D341Med (cell line): ENCODE measurements around the gene LCLAT1.

Experiments used
- DNase-seq: peaks from one replicate; pipeline ENCODE4 v3.0.0; 2012; ENCODE audit warnings: low spot score

The LCLAT1 gene

DNA sequence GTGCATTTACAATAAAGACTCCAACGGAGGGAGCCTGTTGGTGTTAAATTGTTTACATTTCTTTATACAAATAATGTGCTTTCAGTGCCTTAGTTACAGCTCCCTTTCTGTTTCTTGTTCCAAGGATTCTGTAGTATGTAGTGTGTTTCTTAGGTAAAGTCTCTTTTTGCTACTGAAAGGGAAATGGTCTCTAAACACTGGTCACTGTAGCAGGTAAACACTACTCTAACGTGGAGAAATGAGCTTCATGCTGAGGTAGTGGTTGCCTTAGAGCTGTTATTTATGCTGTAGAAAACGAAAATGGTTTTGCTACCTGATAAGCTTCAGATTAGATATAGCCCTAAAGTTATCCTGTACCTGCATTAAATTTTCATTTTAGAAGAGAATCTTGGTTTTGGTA lies 196.6 kb downstream of the LCLAT1 start:
- no peak for DNase-seq

- no peak for DNase-seq
These were observed 198.2 kb downstream of the LCLAT1 start for GRCh38 chr2:30645081-30645744.

GRCh38 chr2:30645745-30646119 lies 198.7 kb downstream of the LCLAT1 start:
- no peak for DNase-seq

GRCh38 chr2:30647752-30648457 lies 200.9 kb downstream of the LCLAT1 start:
- DNase-seq = no peak

DNA sequence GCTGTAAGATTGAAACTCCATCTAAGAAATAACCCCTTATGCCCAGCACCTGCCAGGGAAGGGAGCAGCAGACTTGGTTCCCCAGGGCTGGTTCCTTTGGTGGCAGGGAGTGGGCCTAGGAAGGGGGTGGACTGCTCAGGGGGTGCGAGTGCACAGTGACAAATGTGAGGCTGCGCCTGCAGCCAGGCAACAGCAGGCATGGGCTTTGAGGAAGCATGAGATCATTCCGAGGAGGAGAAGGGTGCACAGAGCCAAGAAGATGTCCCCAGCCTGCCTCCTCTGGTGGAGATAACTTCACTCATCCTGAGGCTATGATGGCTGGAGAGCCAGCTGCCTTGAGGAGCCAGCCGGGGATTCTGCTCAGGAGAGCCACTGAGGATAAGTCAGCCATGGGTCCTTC lies 202.2 kb downstream of the LCLAT1 start:
- no peak for DNase-seq

DNA sequence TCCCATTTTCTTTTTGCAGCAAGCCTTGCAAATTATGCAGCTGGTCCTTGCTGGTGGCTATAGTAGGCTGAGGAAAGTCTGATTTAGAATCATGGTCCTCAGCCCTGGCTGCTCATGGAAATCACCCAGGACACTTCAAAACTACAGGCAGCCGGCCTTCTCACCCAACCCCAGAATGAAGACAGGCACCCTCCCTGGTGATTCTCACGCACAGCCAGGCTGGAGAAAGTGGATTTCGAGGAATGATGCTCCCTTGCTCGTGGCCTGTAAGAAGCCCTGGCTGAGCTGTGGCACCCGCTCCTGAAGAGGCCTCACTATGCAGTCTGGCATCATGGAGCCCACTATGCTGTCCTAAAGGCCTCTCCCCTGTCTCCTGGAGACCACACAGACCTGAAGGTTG lies 202.8 kb downstream of the LCLAT1 start:
- DNase-seq = no peak

- no peak for DNase-seq
These were observed 205.3 kb downstream of the LCLAT1 start for GRCh38 chr2:30652271-30652915.

GRCh38 chr2:30653847-30654246 lies 206.8 kb downstream of the LCLAT1 start:
- DNase-seq = no peak

DNA sequence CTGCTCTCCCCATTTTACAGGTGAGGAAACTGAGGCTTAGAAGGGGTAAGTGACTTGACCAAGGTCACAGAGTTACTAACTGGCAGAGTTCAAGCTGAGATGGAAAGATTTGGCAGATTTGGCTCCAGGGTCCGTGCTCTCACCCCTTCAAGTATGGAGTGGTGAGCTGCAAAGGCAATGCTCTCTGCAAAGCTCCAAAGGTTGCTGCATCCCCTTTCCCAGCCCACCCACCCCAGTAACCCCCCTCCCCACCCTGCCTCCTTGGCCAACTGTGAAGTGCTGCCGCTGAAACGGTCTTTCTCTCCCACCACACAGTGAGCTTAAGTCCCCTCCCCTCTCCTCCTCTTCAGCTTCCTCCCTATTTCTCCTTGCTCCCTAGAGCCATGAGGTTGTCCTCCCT lies 207.4 kb downstream of the LCLAT1 start:
- no peak for DNase-seq

GRCh38 chr2:30655211-30655610 lies 208.2 kb downstream of the LCLAT1 start:
- DNase-seq = no peak

- no peak for DNase-seq
These were observed 208.6 kb downstream of the LCLAT1 start for GRCh38 chr2:30655660-30656059.

- no peak for DNase-seq
These were observed 209.0 kb downstream of the LCLAT1 start for GRCh38 chr2:30656079-30656478.

DNA sequence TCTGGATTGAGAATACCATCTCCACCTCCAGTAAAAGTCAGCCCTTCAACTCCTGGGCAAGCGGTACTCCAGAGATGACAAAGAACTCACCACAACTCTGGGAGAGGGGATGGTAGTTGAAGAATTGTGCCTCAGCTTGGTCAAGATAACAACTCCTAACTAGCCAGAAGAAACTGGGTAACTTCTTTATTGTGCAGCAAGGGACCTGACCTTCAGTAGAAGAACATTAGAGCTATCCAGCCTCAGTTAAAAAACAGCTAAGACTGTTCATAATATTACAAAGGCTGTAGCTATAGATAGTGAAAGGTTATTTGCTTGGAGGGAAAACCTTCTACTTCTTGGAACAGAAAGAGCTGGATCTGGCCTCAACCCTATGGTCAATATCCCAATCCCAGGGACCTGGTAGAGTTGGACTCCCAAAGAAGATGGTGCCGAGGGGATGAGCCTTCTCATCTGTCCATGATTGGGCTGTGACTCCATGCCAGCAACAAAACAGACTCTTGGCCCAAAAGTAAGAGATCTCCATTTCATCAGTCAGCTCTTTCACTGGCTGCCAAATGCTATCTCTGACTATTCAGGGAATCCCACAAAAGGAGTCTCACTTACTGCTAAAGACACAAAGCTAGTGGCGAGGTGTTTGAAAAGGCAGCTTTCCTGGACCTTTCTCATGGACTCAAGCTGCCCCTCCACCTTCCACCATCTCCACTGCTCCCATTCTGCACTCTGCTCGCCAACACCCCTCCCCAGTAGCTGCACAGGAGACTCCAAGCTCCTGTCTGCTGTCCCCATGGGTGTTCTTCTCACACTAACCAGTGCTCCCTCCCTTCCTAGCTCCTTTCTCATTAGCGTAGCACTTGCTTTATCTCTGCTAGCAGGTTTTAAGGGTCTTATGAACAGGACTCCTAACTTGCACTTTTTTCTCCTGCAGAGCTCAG lies 214.4 kb downstream of the LCLAT1 start:
- no peak for DNase-seq

- no peak for DNase-seq
These were observed 215.5 kb downstream of the LCLAT1 start for GRCh38 chr2:30662268-30663131.

- DNase-seq = no peak
These were observed 216.3 kb downstream of the LCLAT1 start for GRCh38 chr2:30663321-30663720.

DNA sequence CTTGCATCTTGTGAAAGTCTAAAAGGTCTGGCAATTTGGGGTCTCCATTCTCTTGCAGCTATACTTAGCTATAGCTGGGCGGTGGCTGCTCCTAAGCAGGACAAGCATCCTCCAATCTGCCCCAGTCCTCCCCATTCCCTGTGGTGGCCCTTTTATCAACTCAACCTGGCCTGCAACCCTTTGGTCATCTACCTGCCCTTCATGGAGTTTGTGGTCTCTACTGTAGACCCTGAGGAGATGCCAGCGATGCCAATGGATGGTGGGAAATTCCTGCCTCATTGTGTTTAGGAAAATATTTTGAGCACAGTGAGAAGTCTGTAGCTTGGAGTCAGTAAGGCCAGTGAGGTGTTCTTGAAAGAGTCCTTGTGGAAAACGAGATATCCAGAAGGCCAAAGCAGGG lies 216.8 kb downstream of the LCLAT1 start:
- DNase-seq = no peak

GRCh38 chr2:30664761-30665358 lies 217.8 kb downstream of the LCLAT1 start:
- DNase-seq = no peak

DNA sequence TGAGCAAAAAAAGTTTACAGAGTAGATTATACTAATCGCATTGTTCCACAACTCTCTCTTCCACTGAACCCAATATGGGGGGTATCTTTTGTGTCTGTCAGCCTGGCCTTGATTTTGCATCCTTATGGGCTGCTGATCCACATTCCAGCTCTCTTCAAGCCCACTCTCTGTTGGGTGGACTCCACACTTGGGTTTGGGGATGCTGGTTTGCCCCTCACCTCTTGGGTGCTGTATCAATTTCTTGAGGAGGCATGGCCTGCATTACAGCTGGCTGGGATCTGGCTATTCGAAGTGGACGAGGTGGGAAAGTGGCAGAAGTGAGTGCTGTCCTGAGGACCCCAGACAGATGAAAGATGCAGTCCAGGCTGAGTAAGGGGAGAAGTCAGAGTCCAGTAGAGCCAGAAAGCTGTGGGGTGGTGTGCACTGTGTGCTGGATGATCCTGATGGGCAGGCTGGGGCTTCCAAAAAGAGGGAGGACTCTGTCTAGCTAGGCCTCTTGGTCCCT lies 218.8 kb downstream of the LCLAT1 start:
- no peak for DNase-seq

DNA sequence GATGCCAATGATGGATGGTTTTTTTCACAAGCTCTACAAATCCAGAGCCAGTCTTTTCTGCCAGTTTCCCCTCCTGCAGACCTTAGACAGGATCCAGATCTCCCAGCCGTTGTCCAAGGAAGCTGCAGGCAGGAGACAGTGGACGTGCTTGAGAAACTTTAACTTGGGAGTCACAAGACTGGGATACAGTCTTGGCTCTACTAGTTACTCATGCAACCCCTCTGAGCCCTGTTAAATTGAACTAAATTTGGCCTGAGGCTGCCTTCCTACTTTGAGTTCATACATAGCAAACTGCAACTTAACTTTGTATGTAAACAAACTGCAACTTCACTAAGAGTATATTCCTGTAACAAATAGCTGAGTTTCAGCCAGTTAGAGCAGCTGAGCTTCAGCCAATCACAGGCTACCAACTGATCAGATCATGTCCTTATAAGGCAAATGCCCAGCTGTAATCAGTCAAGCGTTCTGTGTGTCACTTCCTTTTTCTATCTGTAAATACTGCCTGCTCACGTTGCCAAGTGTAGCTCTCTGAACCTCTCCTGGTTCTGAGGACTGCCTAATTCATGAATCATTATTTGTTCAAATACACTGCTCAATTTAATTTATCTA lies 219.3 kb downstream of the LCLAT1 start:
- no peak for DNase-seq

GRCh38 chr2:30670453-30670852 lies 223.4 kb downstream of the LCLAT1 start:
- DNase-seq = no peak
